ENCODE measurements around the gene CDC16. TPM values are rescaled to one million over a fixed set of nuclear protein-coding genes. Genes with fewer than 3 reads are reported as not detected.

Gene CDC16
- polyA plus RNA-seq, 1 donor: 76.2 TPM

GRCh38 chr13:114303700-114304327 lies 69.1 kb downstream of the CDC16 start:
- DNase-seq: no peak

DNA sequence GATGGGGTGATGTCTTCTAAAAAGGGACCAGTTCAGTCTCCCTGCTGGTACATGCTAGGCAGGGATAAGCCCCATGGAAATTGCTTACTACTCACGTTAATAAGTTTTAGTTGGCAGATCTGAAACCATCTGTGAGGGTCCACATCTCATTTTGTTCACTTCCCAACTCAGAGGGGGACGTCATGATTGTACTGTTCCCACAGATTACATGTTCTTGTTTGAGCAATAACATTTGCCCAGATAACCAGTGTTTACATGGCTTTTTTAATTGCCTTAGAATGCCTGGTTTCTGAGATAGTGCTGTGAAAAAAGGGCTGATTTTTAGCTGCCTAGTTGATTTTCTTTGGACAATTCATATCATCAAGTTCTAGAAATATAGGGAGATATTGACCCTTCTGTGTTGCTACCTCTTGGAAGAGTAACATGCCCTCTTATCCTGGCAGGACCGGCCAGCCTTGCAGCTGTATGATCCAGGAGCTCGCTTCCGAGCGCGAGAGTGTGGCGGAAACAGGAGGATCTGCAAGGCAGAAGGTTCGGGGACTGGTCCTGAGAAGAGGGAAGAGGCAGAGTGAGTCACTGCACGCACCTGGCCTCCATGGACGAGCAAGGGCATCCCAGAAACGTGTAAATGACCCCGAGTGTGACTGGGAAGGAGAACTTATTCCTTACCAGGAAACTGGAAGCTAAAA lies 69.8 kb downstream of the CDC16 start:
- DNase-seq: no peak

- no peak for DNase-seq
Observed at GRCh38 chr13:114309086-114309485, 74.4 kb downstream of the CDC16 start.

- no peak for DNase-seq
Observed at GRCh38 chr13:114309806-114310410, 75.2 kb downstream of the CDC16 start.

GRCh38 chr13:114310956-114311355 lies 76.3 kb downstream of the CDC16 start:
- no peak for DNase-seq

DNA sequence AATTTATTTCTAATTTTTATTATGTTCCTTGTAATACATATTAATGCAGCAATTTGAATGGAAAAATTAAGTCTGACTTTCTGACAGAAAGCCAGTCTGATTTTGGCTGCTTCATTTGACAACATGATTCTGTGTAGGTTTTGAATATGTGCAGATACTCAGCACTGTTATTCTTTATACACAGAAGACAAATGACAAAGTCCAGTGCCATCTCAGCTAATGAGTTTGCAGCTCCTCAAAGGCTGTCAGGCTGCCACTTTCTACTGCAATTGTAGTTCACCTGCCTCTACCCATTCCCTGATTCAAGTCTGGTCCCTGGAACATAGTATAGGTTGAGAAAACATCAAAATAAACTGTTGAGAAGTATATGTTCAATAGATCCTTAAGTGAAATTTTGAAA lies 76.7 kb downstream of the CDC16 start:
- no peak for DNase-seq

GRCh38 chr13:114311908-114312307 lies 77.2 kb downstream of the CDC16 start:
- no peak for DNase-seq

GRCh38 chr13:114313061-114313860 lies 78.6 kb downstream of the CDC16 start:
- no peak for DNase-seq

DNA sequence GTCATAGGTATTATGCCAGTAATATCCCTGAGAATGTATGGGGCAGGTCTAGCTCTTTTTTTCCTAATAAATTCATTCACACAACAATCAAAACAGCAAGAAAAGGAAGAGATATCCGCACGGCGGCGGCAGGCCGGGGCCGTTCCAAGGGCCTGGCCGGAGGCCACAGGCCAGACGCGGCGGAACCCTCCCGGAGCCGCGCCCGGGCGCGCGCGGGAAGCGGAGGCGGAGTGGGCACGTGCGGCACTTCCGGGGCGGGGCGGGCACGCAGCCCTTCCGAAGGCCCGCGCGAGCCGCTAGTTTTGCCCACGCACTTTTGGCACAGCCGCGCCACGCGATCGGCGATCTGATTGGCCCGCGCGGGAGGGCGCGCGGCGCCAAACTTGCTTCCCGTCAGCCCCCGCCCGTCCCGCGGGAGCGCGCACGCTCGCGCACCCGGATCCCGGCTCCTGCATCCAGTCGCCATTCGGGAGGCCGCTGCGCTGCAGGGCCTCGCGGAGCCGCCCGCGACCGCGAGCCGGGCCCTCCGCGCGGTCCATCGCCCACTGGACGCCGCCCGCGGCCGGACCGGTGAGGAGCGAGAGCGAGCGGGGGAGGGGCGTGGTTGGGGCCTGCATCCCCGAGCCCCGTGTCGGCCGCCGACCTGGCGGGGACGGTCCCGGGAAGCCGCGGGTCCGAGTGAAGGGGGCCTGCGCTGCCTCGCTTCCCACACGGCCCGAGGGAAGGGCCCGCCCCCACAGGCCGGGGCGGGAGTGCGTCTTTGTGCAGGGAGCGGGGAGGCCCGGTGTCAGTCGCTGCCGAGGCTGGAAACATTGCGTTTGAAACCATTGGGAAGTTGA lies 79.6 kb downstream of the CDC16 start, which contains the start of gene CHAMP1:
Gene CHAMP1, plus strand, starts transcription at position 430 of the 839 bp plus-strand sequence. CDS start 9,340 bp downstream, outside the sequence.
- DNase-seq: peak; percentile 98

DNA sequence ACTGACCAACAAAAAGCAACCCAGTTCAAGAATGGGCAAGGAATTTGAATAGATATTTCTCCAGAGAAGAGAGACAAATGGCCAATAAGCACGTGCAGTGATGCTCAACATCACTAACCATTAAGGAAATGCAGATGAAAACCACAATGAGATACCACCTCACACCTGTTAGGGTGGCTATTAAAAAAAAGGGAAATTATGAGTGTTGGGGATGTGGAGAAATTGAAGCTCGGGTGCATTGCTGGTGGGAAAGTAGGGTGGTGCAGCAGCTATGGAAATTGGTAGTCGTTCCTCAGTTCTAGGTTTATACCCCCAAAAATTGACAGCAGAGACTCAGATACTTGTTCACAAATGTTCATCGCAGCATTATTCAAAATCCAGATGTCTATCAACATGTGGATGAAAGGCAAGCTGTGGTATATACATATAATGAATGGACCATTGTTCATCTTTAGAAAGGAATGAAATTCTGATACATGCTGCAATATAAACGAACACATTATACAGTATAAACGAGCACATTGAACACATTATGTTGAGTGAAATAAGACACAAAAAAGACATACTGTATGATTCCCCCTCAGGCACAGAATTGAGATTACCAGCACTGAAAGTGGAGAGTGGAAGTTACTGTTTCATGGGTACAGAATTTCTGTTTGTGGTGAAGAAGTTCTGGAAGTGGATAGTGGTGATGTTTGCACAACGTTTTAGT lies 80.5 kb downstream of the CDC16 start:
- DNase-seq: no peak

GRCh38 chr13:114318624-114319023 lies 83.9 kb downstream of the CDC16 start:
- no peak for DNase-seq

DNA sequence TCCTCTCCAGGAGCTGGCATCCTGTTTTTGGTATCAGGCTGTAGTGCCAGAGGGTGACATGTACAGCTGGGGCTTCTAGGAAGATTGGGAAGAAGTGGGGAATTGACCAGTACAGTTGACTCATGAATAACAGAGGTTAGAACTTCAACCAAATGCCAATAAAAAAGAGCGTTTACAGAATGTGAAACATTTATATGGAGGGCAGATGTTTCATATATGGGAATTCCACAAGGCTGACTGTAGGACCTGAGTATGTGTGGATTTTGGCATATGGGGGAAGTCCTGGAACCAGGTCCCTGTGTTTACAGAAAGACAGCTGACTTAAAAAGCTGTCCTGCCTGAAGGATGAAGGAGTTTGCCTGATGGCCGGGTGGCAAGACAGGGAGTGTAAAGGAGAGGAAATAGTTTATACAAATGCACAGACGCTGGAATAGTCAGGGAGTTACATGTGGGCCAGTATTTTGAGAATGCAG lies 84.8 kb downstream of the CDC16 start:
- no peak for DNase-seq

DNA sequence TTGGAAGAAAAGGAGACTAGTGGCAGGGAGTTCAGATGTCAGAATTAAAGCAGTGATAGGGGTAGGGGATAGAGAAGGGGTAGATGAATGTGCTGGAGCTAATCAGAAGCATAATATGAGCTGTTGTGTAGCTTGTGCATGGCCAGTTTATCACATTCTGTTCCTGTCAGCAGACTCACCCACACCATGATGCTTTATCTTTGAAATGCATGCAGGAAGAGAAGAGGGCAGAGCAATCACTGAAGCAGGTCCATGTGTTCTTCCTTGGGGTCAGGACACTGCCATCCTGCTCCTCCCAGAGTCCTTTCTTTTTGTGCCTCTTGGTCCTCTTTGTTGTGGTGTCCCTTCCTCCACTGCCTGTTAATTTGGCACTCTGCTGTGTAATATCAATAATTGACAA lies 85.4 kb downstream of the CDC16 start:
- DNase-seq: no peak

GRCh38 chr13:114321256-114321655 lies 86.6 kb downstream of the CDC16 start:
- DNase-seq: no peak

Other genes starting within 250 kb of the CDC16 start
- gene RASA3, start 102.3 kb upstream of the CDC16 start, polyA plus RNA-seq (ENCODE audit: insufficient read length): 23.6 TPM
- not detected for gene CFAP97D2, start 55.6 kb upstream of the CDC16 start, polyA plus RNA-seq (ENCODE audit: insufficient read length)
- 86.2 TPM for gene UPF3A, start 46.7 kb downstream of the CDC16 start, polyA plus RNA-seq (ENCODE audit: insufficient read length)
- 13.3 TPM for gene CHAMP1, start 79.6 kb downstream of the CDC16 start, polyA plus RNA-seq (ENCODE audit: insufficient read length)

Data from hindlimb muscle (tissue), 1 donor.